Natural killer cell (primary cell): ENCODE data around the gene PLAAT3. TPM values are rescaled to one million over a fixed set of nuclear protein-coding genes. Genes with fewer than 3 reads are reported as not detected.

Experiments
- ATAC-seq, 3 donors: fragments of 150-1000 bp in 2 of 3; fragments of 200-7000 bp in 1 of 3; cut with Tn5 transposase; 1 replicate in 1 of 3; 2 replicates in 2 of 3; pipeline ENCODE4 v1.10.0; 2021; ENCODE audit warnings: mild to moderate bottlenecking in 2 of 3, moderate library complexity in 2 of 3
- DNase-seq, 2 donors: peaks; one replicate each; pipeline versions ENCODE4 v3.0.0 to v3.0.0-alpha.2; 2013 to 2021; ENCODE audit warnings: mixed read lengths in 1 of 2
- H3K27ac ChIP-seq: one replicate; pipeline ENCODE4 v1.5.1; 2013; ENCODE audit warnings: mild to moderate bottlenecking, low read length
- H3K27me3 ChIP-seq: one replicate; pipeline ENCODE4 v1.6.1; 2013; ENCODE audit warnings: low read length; ENCODE audit not compliant: control insufficient read depth, insufficient read depth
- H3K36me3 ChIP-seq: one replicate; pipeline ENCODE4 v1.6.1; 2013; ENCODE audit warnings: low read length; ENCODE audit not compliant: control insufficient read depth, insufficient read depth
- H3K4me1 ChIP-seq: one replicate; pipeline ENCODE4 v1.6.1; 2013; ENCODE audit warnings: low read length; ENCODE audit not compliant: control insufficient read depth, insufficient read depth
- H3K4me3 ChIP-seq: one replicate; pipeline ENCODE4 v1.5.1; 2013; ENCODE audit warnings: low read length
- H3K9me3 ChIP-seq: one replicate; pipeline ENCODE4 v1.6.1; 2013; ENCODE audit warnings: low read length; ENCODE audit not compliant: control insufficient read depth, insufficient read depth
- H3K27ac Mint-ChIP-seq, 2 donors: one replicate each; pipeline ENCODE4 v1.8.0; 2022; ENCODE audit warnings: mild to moderate bottlenecking in 2 of 2, mixed read lengths in 2 of 2, moderate library complexity in 1 of 2
- H3K27me3 Mint-ChIP-seq, 2 donors: one replicate each; pipeline ENCODE4 v1.8.0; 2022; ENCODE audit warnings: low read depth in 2 of 2, mixed read lengths in 2 of 2
- H3K36me3 Mint-ChIP-seq: one replicate; pipeline ENCODE4 v1.8.0; 2022; ENCODE audit warnings: mixed read lengths
- H3K4me1 Mint-ChIP-seq, 2 donors: one replicate each; pipeline ENCODE4 v1.8.0; 2022; ENCODE audit warnings: mixed read lengths in 2 of 2
- H3K4me3 Mint-ChIP-seq: one replicate; pipeline ENCODE4 v1.8.0; 2022; ENCODE audit warnings: mild to moderate bottlenecking, moderate library complexity, mixed read lengths
- H3K9me3 Mint-ChIP-seq, 2 donors: one replicate each; pipeline ENCODE4 v1.8.0; 2022; ENCODE audit warnings: mixed read lengths in 2 of 2
- WGBS: methylation state at CpG from one replicate; pipeline ENCODE4 v1.1.7; 2013; ENCODE audit warnings: missing lambda C conversion rate; ENCODE audit not compliant: insufficient coverage; 5-methylcytosine and 5-hydroxymethylcytosine counted together
- intact Hi-C: fragments of 100-400 bp; cut with micrococcal nuclease; formaldehyde crosslinking; loops from one replicate; pipeline ENCODE4 v1.14.2; 2022
- total RNA-seq, 4 donors: library from RNA; stranded (reverse); fragments of 120-200 nt in 1 of 4; gene quantifications; one replicate each; pipeline versions ENCODE4 v1.2.3 to v1.2.4, GENCODE V29; 2013 to 2022
- TF ChIP-seq, protein P1 (sequence below): fragments of 200-600 bp; IDR thresholded peaks from one replicate; pipeline ENCODE4 v1.8.0; 2022; ENCODE audit warnings: antibody characterized with exemption

Gene PLAAT3
- total RNA-seq, 3 donors from 2014 or later (not counting 1 experiment from before 2014, with no cell fraction given): 32.5 to 34.1 (median 34.1) TPM

DNA sequence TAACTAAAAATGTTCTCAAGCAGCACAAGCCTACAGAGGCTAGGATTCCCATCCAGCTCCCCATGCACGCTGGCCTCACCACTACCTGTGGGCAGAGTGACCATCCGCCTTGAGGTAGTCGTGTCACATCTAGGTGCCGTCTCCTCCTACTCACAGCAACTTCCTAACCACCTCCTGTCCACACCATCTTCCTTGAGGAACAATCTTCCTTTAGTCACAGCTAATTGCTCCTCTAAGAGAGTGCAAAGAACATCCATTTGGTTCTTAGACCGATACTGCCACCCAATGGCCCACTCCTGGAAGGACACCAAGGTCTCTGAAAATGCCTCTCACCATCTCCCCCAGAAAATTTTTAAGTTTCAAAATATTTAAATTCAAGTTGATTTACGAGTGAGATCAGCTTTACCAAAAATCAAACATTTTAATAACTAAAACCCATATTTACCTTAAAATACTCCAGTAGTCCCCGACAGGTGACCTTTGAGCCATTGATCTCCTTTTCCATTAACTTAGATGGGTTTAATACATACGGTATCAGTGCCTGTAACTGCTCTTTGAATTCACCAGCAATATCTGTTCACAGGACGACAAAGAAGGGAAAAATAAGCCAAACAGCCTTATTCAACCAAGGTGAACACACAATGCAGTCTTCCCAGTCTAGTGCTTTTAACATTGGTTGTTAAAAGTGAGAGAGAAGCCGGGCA is 21.7 kb upstream of the PLAAT3 start:
- DNase-seq (peak; percentile 59 to 86), ATAC-seq (peak; percentile 81 to 98 (median 92))
- Histone ChIP-seq H3K27ac (no peak overlapping the region), H3K4me1 (no peaks in the 10 kb centered on the region), H3K36me3 (peaks cover 36% of the 10 kb centered on the region), H3K9me3 (no peaks in the 10 kb centered on the region), H3K27me3 (no peaks in the 10 kb centered on the region), H3K4me3 (no peak overlapping the region)
- peaks cover 0 to 12% of the 10 kb centered on the region in 2 donors for H3K4me1 Mint-ChIP-seq
- TF ChIP-seq, protein P1, sequence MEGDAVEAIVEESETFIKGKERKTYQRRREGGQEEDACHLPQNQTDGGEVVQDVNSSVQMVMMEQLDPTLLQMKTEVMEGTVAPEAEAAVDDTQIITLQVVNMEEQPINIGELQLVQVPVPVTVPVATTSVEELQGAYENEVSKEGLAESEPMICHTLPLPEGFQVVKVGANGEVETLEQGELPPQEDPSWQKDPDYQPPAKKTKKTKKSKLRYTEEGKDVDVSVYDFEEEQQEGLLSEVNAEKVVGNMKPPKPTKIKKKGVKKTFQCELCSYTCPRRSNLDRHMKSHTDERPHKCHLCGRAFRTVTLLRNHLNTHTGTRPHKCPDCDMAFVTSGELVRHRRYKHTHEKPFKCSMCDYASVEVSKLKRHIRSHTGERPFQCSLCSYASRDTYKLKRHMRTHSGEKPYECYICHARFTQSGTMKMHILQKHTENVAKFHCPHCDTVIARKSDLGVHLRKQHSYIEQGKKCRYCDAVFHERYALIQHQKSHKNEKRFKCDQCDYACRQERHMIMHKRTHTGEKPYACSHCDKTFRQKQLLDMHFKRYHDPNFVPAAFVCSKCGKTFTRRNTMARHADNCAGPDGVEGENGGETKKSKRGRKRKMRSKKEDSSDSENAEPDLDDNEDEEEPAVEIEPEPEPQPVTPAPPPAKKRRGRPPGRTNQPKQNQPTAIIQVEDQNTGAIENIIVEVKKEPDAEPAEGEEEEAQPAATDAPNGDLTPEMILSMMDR: peak; percentile 92
- WGBS: 79% methylated on average over 10 of the region's 10 CpGs
- no peaks in the 10 kb centered on the region for H3K9me3 Mint-ChIP-seq
- H3K27ac Mint-ChIP-seq: peak overlapping the region in 1 of 2 donors; percentile 53
- no peak overlapping the region for H3K4me3 Mint-ChIP-seq
- H3K36me3 Mint-ChIP-seq: peaks cover 6% of the 10 kb centered on the region
- intact Hi-C loops: loop anchor here (1.0 to 5.0 kb wide), 3 partner anchors 69 to 599 kb away; no protein-coding TSS in a partner anchor
- H3K27me3 Mint-ChIP-seq: no peaks in the 10 kb centered on the region

DNA sequence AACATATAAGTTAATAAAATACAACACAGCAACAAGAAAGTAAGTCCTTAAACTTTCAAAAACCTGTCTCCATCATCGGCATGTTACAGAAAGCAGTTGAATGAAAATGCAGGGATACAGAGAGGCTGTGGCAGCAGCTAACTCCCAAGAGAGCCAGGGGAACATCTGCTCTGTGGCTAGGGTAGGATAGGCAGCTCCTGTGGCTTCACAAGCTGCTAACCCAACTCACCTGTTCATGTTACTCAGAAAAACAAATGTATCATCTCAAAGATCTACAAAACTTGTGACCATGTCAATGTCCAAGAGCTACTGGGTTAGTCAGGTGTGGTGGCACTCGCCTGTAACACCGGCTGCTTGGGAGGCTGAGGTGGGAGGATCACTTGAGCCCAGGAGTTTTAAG is 15.2 kb upstream of the PLAAT3 start:
- no peaks in the 10 kb centered on the region for H3K27me3 ChIP-seq
- no peak overlapping the region for H3K27ac Mint-ChIP-seq
- 96% methylated on average over 3 of the region's 3 CpGs for WGBS
- TF ChIP-seq, protein P1: no peak
- H3K36me3 Mint-ChIP-seq: peaks cover 16% of the 10 kb centered on the region
- H3K4me1 ChIP-seq: no peaks in the 10 kb centered on the region
- H3K9me3 ChIP-seq: no peaks in the 10 kb centered on the region
- H3K9me3 Mint-ChIP-seq: no peaks in the 10 kb centered on the region
- H3K4me3 Mint-ChIP-seq: no peak overlapping the region
- peaks cover 51% of the 10 kb centered on the region for H3K36me3 ChIP-seq
- H3K27ac ChIP-seq: no peak overlapping the region
- no peaks in the 10 kb centered on the region for H3K4me1 Mint-ChIP-seq
- H3K27me3 Mint-ChIP-seq: no peaks in the 10 kb centered on the region
- H3K4me3 ChIP-seq: no peak overlapping the region
- no peak for DNase-seq
- no peak for ATAC-seq
- intact Hi-C loops: no loop called here

DNA sequence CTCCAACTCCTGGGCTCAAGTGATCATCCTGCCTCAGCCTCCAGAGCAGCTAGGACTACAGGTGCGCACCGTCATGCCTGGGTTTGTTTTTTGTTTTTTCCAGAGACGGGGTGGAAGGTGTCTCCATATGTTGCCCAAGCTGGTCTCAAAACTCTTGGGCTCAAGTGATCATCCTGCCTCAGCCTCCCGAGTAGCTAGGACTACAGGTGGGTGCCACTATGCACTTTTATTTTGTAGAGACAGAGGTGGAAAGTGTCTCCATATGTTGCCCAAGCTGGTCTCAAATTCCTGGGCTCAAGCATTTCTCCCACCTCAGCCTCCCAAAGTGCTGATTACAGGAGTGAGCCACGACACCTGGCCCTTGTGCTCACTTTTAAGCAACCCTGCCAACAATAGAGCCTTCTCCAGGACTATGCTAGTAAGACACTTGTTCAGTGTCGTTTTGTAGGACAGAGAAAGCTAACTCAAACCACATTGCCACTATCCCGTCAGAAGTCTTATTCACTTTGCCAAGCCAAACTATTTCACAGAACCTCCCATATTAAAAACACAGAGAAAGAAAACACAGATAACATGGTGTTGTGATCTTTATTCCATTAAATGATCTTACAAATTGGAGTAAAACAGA is 9.4 kb upstream of the PLAAT3 start:
- 77% methylated on average over 7 of the region's 7 CpGs for WGBS
- H3K4me1 Mint-ChIP-seq: peaks cover 10 to 18% of the 10 kb centered on the region in 2 donors
- DNase-seq (no peak), ATAC-seq (no peak)
- H3K36me3 Mint-ChIP-seq: peaks cover under 1% of the 10 kb centered on the region
- no peaks in the 10 kb centered on the region for H3K27me3 Mint-ChIP-seq
- H3K36me3 ChIP-seq: peaks cover 13% of the 10 kb centered on the region
- no peak overlapping the region for H3K27ac ChIP-seq
- peaks cover 17% of the 10 kb centered on the region for H3K4me1 ChIP-seq
- no peak overlapping the region for H3K4me3 ChIP-seq
- intact Hi-C loops: no loop called here
- H3K4me3 Mint-ChIP-seq: no peak overlapping the region
- no peaks in the 10 kb centered on the region for H3K27me3 ChIP-seq
- H3K9me3 Mint-ChIP-seq: no peaks in the 10 kb centered on the region
- TF ChIP-seq, protein P1: no peak
- no peaks in the 10 kb centered on the region for H3K9me3 ChIP-seq
- H3K27ac Mint-ChIP-seq: no peak overlapping the region
